HepG2 (cell line): ENCODE results near the gene CDV3. TPM values are rescaled to one million over a fixed set of nuclear protein-coding genes. Genes with fewer than 3 reads are reported as not detected.

ENCODE experiments used
- ATAC-seq: fragments of 200-7000 bp; cut with Tn5 transposase; 3 replicates; pipeline ENCODE4 v1.9.1; 2020; ENCODE audit warnings: mild to moderate bottlenecking, moderate library complexity
- BruUV-seq: library from RNA; stranded (reverse); fragments of 400-500 nt; replicated peaks from 2 replicates; lab custom pipeline; 2021; lab: Mats Ljungman, UMichigan
- CTCF ChIA-PET: fragments of 300-600 bp; formaldehyde crosslinking; extraction: SDS; loops from one replicate; lab custom pipeline; 2021; ENCODE audit warnings: low total read pairs, inconsistent platforms, low intra/inter-chr PET ratio; lab: Yijun Ruan, JAX
- POLR2A ChIA-PET: fragments of 350-600 bp; sonication (Branson Sonifier 250); formaldehyde crosslinking; loops from one replicate; lab custom pipeline; 2020; ENCODE audit warnings: antibody characterized with exemption, inconsistent platforms; lab: Yijun Ruan, JAX
- DNase-seq: peaks from one replicate; pipeline ENCODE4 v3.0.0-alpha.2; 2015; ENCODE audit warnings: low spot score
- FAIRE-seq: peaks from 3 replicates; lab custom pipeline; 2011; peaks lifted over from hg19 to GRCh38; lab: Jason Lieb, UNC
- H2AFZ ChIP-seq: one replicate; pipeline ENCODE4 v1.6.1; 2011; ENCODE audit warnings: low read length, inconsistent platforms
- H3K27ac ChIP-seq: fragments of 300-600 bp; 3 replicates; pipeline ENCODE4 v1.8.0; 2011; ENCODE audit warnings: mixed run types, mild to moderate bottlenecking, mixed read lengths, low read length, inconsistent platforms; ENCODE audit not compliant: insufficient read depth; ENCODE audit errors: extremely low read length
- H3K27me3 ChIP-seq, 2 experiments: fragments of 200-600 bp in 1 of 2; 2 replicates in 1 of 2; 3 replicates in 1 of 2; pipeline versions ENCODE4 v1.6.0 to v1.8.0; 2011; ENCODE audit warnings: low read length in 2 of 2, mild to moderate bottlenecking in 2 of 2, moderate library complexity in 2 of 2, inconsistent platforms in 1 of 2; ENCODE audit not compliant: insufficient read depth in 2 of 2, control insufficient read depth in 1 of 2
- H3K36me3 ChIP-seq, 2 experiments: fragments of 200-600 bp in 1 of 2; replicated peaks in 1 of 2; 2 replicates in 1 of 2; 3 replicates in 1 of 2; pipeline versions ENCODE4 v1.5.1 to v1.8.0; 2011; ENCODE audit warnings: low read length in 2 of 2, inconsistent platforms in 1 of 2; ENCODE audit not compliant: insufficient read depth in 2 of 2, control insufficient read depth in 1 of 2
- H3K4me1 ChIP-seq: 2 replicates; pipeline ENCODE4 v1.5.1; 2012; ENCODE audit warnings: low read length, inconsistent platforms; ENCODE audit not compliant: insufficient read depth
- H3K4me2 ChIP-seq: 2 replicates; pipeline ENCODE4 v1.6.0; 2011; ENCODE audit warnings: low read depth, low read length, inconsistent platforms
- H3K4me3 ChIP-seq, 3 experiments: fragments of 200-600 bp in 1 of 3; sonication (generic), shearing (Covaris generic) in 1 of 3; replicated peaks in 1 of 3; 2 replicates each; pipeline ENCODE4 v1.5.1; 2011 to 2016; ENCODE audit warnings: low read length in 3 of 3, inconsistent platforms in 2 of 3, low read depth in 2 of 3, mild to moderate bottlenecking in 2 of 3, control low read depth in 1 of 3, mixed read lengths in 1 of 3; ENCODE audit not compliant: insufficient read depth in 1 of 3
- H3K79me2 ChIP-seq: one replicate; pipeline ENCODE4 v1.6.1; 2011; ENCODE audit warnings: low read length, inconsistent platforms; ENCODE audit not compliant: insufficient read depth
- H3K9ac ChIP-seq: 2 replicates; pipeline ENCODE4 v1.6.0; 2011; ENCODE audit warnings: mild to moderate bottlenecking, low read depth, low read length, inconsistent platforms; ENCODE audit not compliant: insufficient read depth
- H3K9me3 ChIP-seq: 2 replicates; pipeline ENCODE4 v1.5.1; 2012; ENCODE audit warnings: mild to moderate bottlenecking, low read length
- H4K20me1 ChIP-seq: 2 replicates; pipeline ENCODE4 v1.6.0; 2011; ENCODE audit warnings: inconsistent platforms, mild to moderate bottlenecking, low read length, moderate library complexity; ENCODE audit not compliant: insufficient read depth
- ARID5B ChIP-seq: IDR thresholded peaks from 2 replicates; pipeline ENCODE4 v1.4.0; 2020; ENCODE audit warnings: mild to moderate bottlenecking, missing genetic modification reagents
- MAFF ChIP-seq: IDR thresholded peaks from 2 replicates; pipeline ENCODE4 v1.6.1; 2011; ENCODE audit warnings: low read depth, low read length, improper control_type of control experiment
- RARA ChIP-seq: IDR thresholded peaks from 2 replicates; pipeline ENCODE4 v1.6.1; 2016; ENCODE audit warnings: missing genetic modification reagents, missing compliant biosample characterization
- SKIL ChIP-seq: sonication (generic); formaldehyde crosslinking; IDR thresholded peaks from 2 replicates; pipeline ENCODE4 v1.8.0; 2022; ENCODE audit warnings: missing genetic modification reagents, mild to moderate bottlenecking, moderate library complexity, borderline replicate concordance
- SNRNP70 ChIP-seq: fragments of 200-400 bp; formaldehyde crosslinking; IDR thresholded peaks from 2 replicates; pipeline ENCODE4 v1.6.1; 2017; ENCODE audit warnings: mild to moderate bottlenecking, low read depth, low read length, moderate library complexity
- TFE3 ChIP-seq: IDR thresholded peaks from 2 replicates; pipeline ENCODE4 v1.6.1; 2016
- U2AF1 ChIP-seq: fragments of 200-400 bp; formaldehyde crosslinking; optimal IDR thresholded peaks from 2 replicates; pipeline ENCODE3; 2017; ENCODE audit warnings: mild to moderate bottlenecking, low read depth, low read length
- ZBTB2 ChIP-seq: sonication (generic); formaldehyde crosslinking; IDR thresholded peaks from 2 replicates; pipeline ENCODE4 v1.8.0; 2022; ENCODE audit warnings: low read depth, missing genetic modification reagents
- ZNF121 ChIP-seq: sonication (generic); formaldehyde crosslinking; IDR thresholded peaks from 2 replicates; pipeline ENCODE4 v1.5.0; 2020; ENCODE audit warnings: mild to moderate bottlenecking, missing genetic modification reagents
- WGBS: methylation state at CpG from one replicate; pipeline ENCODE4 v1.1.6; 2017; ENCODE audit warnings: low lambda C conversion rate; 5-methylcytosine and 5-hydroxymethylcytosine counted together
- in situ Hi-C: cut with HindIII; loops from 2 replicates; pipeline ENCODE4 v1.10.0; 2017; ENCODE audit warnings: low pct_unique_long_range_greater_than_20kb; ENCODE audit not compliant: extremely low pct_ligation_motif_present
- intact Hi-C: fragments of 100-400 bp; cut with micrococcal nuclease; formaldehyde crosslinking; loops from one replicate; pipeline ENCODE4 v1.10.0; 2022; ENCODE audit not compliant: unreplicated experiment
- polyA plus RNA-seq, 8 experiments: library from polyadenylated mRNA; depleted of rRNA in 3 of 8; stranded (reverse) in 7 of 8; unstranded in 1 of 8; fragments of >200 nt; fragmentation: Illumina TruSeq in 4 of 8; extraction: Trizol in 4 of 8; gene quantifications; 2 replicates each; pipeline versions ENCODE4 v1.2.1 to v1.2.3, GENCODE V29; 2011 to 2016; ENCODE audit warnings: low read depth in 4 of 8, missing spikeins in 1 of 8, mixed read lengths in 1 of 8; ENCODE audit not compliant: insufficient read depth in 1 of 8
- total RNA-seq, 5 experiments: library from RNA; depleted of rRNA; stranded (reverse); fragments of >200 nt; fragmentation: Illumina TruSeq; extraction: Trizol; gene quantifications; 2 replicates each; pipeline ENCODE4 v1.2.3, GENCODE V29; 2016; ENCODE audit warnings: low read depth in 1 of 5
- TF ChIP-seq, protein P1 (sequence below): sonication (generic); formaldehyde crosslinking; IDR thresholded peaks from 2 replicates; pipeline ENCODE4 v1.5.1; 2020; ENCODE audit warnings: missing genetic modification reagents, mild to moderate bottlenecking, borderline replicate concordance

Gene CDV3
- total and polyA plus RNA-seq, 2 of the 13 experiments (the other 11 are each of a cell fraction or from before 2014, with no cell fraction given): 46.6 to 145 TPM

GRCh38 chr3:133570139-133570936, 3.1 kb upstream of the CDV3 start:
- Histone ChIP-seq H3K9ac (no peak overlapping the region), H3K4me2 (peak overlapping the region; percentile 30), H3K79me2 (peaks cover 11% of the 10 kb centered on the region), H3K27ac (no peak overlapping the region), H3K27me3 (no peaks in the 10 kb centered on the region), H3K4me1 (peaks cover 60% of the 10 kb centered on the region), H3K9me3 (no peaks in the 10 kb centered on the region), H3K36me3 (no peaks in the 10 kb centered on the region), H4K20me1 (peaks cover 10% of the 10 kb centered on the region), H3K4me3 (no peak overlapping the region), H2AFZ (no peak overlapping the region)
- DNase-seq (peak; percentile 78), FAIRE-seq (no peak), ATAC-seq (peak; percentile 13; the same call in 2 of the 3 replicates)
- BruUV-seq: no TSS peak
- intact Hi-C loops: loop anchor here (10.0 kb wide), 2 partner anchors 526 to 846 kb away; partner anchors contain the start of gene NPHP3
- ChIA-PET POLR2A (no interaction called here), CTCF (no interaction called here)
- whole genome bisulfite sequencing: 39% methylated on average over 5 of the region's 5 CpGs
- in situ Hi-C loops: loop anchor here (5.0 to 10.0 kb wide), 2 partner anchors 78 to 106 kb away; no protein-coding TSS in a partner anchor
- peak; percentile 73; the same call in 1 of the 2 replicates for TF ChIP-seq ZNF121 (CRISPR knock-in tag)
- TF ChIP-seq TFE3 (CRISPR knock-in tag): no peak
- no peak for TF ChIP-seq SNRNP70
- TF ChIP-seq SKIL (CRISPR knock-in tag): no peak
- TF ChIP-seq MAFF: peak; percentile 60
- TF ChIP-seq, protein P1, sequence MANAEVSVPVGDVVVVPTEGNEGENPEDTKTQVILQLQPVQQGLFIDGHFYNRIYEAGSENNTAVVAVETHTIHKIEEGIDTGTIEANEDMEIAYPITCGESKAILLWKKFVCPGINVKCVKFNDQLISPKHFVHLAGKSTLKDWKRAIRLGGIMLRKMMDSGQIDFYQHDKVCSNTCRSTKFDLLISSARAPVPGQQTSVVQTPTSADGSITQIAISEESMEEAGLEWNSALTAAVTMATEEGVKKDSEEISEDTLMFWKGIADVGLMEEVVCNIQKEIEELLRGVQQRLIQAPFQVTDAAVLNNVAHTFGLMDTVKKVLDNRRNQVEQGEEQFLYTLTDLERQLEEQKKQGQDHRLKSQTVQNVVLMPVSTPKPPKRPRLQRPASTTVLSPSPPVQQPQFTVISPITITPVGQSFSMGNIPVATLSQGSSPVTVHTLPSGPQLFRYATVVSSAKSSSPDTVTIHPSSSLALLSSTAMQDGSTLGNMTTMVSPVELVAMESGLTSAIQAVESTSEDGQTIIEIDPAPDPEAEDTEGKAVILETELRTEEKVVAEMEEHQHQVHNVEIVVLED: no peak
- TF ChIP-seq ARID5B: 0 out of 2 replicates have a peak, but pooled peaks have one; percentile 11
- no peak for TF ChIP-seq U2AF1
- peak; percentile 11; the same call in 1 of the 2 replicates for TF ChIP-seq RARA (CRISPR knock-in tag)
- no peak for TF ChIP-seq ZBTB2 (CRISPR knock-in tag)
